Thyroid gland (tissue), 4 donors: ENCODE results near the gene GSTP1. TPM values are rescaled to one million over a fixed set of nuclear protein-coding genes. Genes with fewer than 3 reads are reported as not detected.

Experiments used
- DNase-seq, 2 donors: peaks; one replicate each; pipeline ENCODE4 v3.0.0-alpha.2; 2019
- H3K27ac ChIP-seq, 3 donors: fragments of 200-600 bp; sonication (generic); 1 replicate in 2 of 3; 2 replicates in 1 of 3; pipeline ENCODE4 v1.5.1; 2016 to 2019; ENCODE audit warnings: mild to moderate bottlenecking in 1 of 3, moderate library complexity in 1 of 3
- H3K27me3 ChIP-seq: fragments of 200-600 bp; sonication (generic); one replicate; pipeline ENCODE4 v1.5.1; 2019
- H3K36me3 ChIP-seq, 2 donors: fragments of 200-600 bp; sonication (generic); one replicate each; pipeline ENCODE4 v1.5.1; 2016 to 2019
- H3K4me1 ChIP-seq, 2 donors: fragments of 200-600 bp; sonication (generic); one replicate each; pipeline ENCODE4 v1.5.1; 2017 to 2019
- H3K4me3 ChIP-seq, 3 donors: fragments of 200-600 bp; sonication (generic); replicated peaks in 1 of 3; 1 replicate in 2 of 3; 2 replicates in 1 of 3; pipeline ENCODE4 v1.5.1; 2016; ENCODE audit warnings: mild to moderate bottlenecking in 1 of 3
- H3K9me3 ChIP-seq: fragments of 200-600 bp; sonication (generic); one replicate; pipeline ENCODE4 v1.5.1; 2017
- POLR2A ChIP-seq, 2 donors: fragments of 450-650 bp; IDR thresholded peaks; one replicate each; pipeline ENCODE4 v1.6.1; 2017; ENCODE audit warnings: antibody characterized with exemption in 2 of 2, mild to moderate bottlenecking in 2 of 2, moderate library complexity in 1 of 2
- WGBS, 2 donors: methylation state at CpG; one replicate each; pipeline ENCODE4 v1.1.5; 2017; 5-methylcytosine and 5-hydroxymethylcytosine counted together
- intact Hi-C: fragments of 100-400 bp; cut with DNase I; formaldehyde crosslinking; loops from one replicate; pipeline ENCODE4 v1.15.1; 2023
- total RNA-seq, 4 donors: library from RNA; depleted of rRNA; stranded (reverse); fragments of >200 nt; gene quantifications; one replicate each; pipeline ENCODE4 v1.2.3, GENCODE V29; 2016
- TF ChIP-seq, protein P1 (sequence below), 6 experiments: fragments of 200-600 bp in 3 of 6; fragments of 450-650 bp in 3 of 6; sonication (generic) in 3 of 6; IDR thresholded peaks; one replicate each; pipeline ENCODE4 v1.5.1; 2016 to 2019; ENCODE audit warnings: antibody characterized with exemption in 6 of 6, mild to moderate bottlenecking in 2 of 6, inconsistent platforms in 1 of 6, moderate library complexity in 1 of 6

The GSTP1 gene
- total RNA-seq, 4 donors from 2014 or later: 877 to 4,013 (median 1,716) TPM

DNA sequence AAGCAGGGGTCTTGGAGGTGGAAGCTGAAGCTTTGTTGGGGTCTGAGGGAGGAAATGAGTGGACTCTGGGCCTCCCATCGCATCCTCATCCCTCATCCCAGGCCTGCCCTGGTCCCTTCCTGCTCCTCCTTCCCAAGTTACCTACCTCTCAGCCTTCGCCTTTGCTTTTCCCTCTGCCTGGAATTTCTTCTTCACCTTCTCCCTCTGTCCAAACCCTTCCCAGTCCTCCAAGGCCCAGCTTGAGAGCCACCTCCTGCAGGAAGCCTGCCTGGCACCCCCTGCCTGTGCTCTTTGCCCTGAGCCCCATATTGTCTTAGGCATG, 48.2 kb downstream of the GSTP1 start:
- Histone ChIP-seq H3K4me3 (no peak overlapping the region), H3K9me3 (no peaks in the 10 kb centered on the region), H3K4me1 (peaks cover 5 to 25% of the 10 kb centered on the region in 2 donors), H3K27ac (no peak overlapping the region), H3K27me3 (no peaks in the 10 kb centered on the region), H3K36me3 (no peaks in the 10 kb centered on the region)
- intact Hi-C loops: loop anchor here (10.0 kb wide), 1 partner anchor 173 kb away; no protein-coding TSS in a partner anchor
- 95 to 98% methylated on average over 2 of the region's 2 CpGs for WGBS, 2 donors
- no peak for TF ChIP-seq POLR2A (IDR thresholded peaks at IDR 0.05)
- TF ChIP-seq, protein P1, sequence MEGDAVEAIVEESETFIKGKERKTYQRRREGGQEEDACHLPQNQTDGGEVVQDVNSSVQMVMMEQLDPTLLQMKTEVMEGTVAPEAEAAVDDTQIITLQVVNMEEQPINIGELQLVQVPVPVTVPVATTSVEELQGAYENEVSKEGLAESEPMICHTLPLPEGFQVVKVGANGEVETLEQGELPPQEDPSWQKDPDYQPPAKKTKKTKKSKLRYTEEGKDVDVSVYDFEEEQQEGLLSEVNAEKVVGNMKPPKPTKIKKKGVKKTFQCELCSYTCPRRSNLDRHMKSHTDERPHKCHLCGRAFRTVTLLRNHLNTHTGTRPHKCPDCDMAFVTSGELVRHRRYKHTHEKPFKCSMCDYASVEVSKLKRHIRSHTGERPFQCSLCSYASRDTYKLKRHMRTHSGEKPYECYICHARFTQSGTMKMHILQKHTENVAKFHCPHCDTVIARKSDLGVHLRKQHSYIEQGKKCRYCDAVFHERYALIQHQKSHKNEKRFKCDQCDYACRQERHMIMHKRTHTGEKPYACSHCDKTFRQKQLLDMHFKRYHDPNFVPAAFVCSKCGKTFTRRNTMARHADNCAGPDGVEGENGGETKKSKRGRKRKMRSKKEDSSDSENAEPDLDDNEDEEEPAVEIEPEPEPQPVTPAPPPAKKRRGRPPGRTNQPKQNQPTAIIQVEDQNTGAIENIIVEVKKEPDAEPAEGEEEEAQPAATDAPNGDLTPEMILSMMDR (IDR thresholded peaks at IDR 0.05): no peak
- no peak for DNase-seq

DNA sequence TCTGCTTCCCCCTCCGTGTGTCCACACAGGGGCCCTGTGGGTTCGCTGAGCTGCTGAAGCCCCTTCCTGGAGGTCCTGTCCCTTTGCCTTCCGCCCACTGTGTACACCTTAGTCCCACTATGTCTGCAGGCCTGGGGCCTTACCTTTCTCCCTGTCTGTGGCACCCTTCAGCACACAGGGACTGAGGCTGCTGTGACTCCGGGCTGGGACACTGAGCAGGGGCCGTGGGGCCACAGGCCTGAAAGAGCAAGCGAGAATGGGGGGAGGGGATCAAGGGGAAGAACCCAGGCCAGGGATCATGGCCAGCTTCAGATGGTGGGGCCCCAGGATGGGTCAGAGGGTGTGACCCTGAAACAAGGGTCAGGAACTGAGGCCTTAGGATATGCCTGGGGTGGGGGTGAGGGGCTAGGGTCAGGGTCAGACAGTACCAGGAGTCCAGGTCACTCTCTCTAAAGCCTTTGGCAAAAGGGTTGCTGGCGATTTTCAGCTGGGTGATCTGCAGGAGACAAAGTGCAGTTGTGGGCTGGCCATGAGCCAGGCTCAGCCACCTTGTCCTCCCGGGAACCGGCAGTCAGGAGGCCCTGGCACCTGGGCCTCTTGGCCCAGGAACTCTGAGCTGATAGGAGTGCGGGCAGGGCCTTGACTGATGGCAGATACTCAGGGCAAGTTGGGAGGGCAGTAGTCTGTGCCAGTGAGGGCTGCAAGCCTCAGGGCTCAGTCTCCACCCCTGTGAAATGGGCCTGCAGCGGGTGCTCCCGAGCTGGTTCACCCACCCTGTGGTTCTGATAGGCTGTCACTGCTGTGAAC, 48.8 kb downstream of the GSTP1 start:
- DNase-seq: peak; percentile 71 to 79
- Histone ChIP-seq H3K27me3 (no peaks in the 10 kb centered on the region), H3K36me3 (no peaks in the 10 kb centered on the region), H3K27ac (no peak overlapping the region), H3K4me1 (peaks cover 5 to 25% of the 10 kb centered on the region in 2 donors), H3K9me3 (no peaks in the 10 kb centered on the region), H3K4me3 (no peak overlapping the region)
- WGBS, 2 donors: 79 to 81% methylated on average over 10 of the region's 12 CpGs
- intact Hi-C loops: loop anchor here (10.0 kb wide), 1 partner anchor 172 kb away; no protein-coding TSS in a partner anchor
- no peak for TF ChIP-seq POLR2A (IDR thresholded peaks at IDR 0.05)
- TF ChIP-seq, protein P1 (IDR thresholded peaks at IDR 0.05): no peak

DNA sequence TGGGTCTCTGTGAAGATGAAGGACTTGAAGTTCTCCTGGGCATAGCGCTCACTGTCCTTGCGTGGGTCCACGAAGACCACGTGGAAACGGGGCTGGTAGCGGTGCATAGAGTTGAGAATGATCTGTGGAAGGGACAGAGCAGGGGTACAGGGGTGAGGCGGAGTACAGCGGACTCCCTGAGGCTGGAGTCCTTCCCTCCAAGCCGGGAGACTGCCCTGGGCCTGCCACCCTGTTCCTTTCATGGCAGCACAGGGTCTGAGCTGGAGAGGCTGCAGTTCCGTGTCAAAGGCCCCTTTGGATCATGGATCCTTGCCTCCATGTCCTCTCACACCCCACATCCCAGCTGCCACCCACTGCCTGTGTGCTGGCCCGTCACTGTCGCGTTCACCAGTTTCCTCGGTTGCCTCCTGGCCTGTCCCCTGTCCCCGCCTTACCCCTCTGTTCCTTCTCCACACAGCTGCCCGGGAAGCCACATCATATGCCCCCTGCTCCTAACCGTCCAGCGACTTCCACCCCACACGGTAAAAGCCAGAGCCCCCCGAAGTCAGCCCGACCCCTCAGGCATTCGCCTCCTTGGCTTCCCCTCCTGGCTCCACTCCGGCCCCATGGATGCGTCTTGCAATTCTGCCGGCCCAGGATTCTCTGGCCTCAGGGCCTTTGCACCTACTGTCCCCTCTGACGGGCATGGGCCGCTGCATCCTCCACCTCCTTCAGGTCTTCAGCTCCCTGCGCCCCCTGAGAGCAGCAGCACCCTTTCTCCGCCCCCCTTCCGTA, 49.6 kb downstream of the GSTP1 start:
- intact Hi-C loops: loop anchor here (10.0 kb wide), 1 partner anchor 172 kb away; no protein-coding TSS in a partner anchor
- no peak overlapping the region for H3K27ac ChIP-seq
- H3K4me3 ChIP-seq: no peak overlapping the region
- TF ChIP-seq POLR2A (IDR thresholded peaks at IDR 0.05): no peak
- TF ChIP-seq, protein P1 (IDR thresholded peaks at IDR 0.05): no peak
- no peaks in the 10 kb centered on the region for H3K9me3 ChIP-seq
- H3K4me1 ChIP-seq: peaks cover 5 to 25% of the 10 kb centered on the region in 2 donors
- H3K36me3 ChIP-seq: no peaks in the 10 kb centered on the region
- no peak for DNase-seq
- WGBS, 2 donors: 91 to 93% methylated on average over 27 to 30 of the region's 30 CpGs
- no peaks in the 10 kb centered on the region for H3K27me3 ChIP-seq

DNA sequence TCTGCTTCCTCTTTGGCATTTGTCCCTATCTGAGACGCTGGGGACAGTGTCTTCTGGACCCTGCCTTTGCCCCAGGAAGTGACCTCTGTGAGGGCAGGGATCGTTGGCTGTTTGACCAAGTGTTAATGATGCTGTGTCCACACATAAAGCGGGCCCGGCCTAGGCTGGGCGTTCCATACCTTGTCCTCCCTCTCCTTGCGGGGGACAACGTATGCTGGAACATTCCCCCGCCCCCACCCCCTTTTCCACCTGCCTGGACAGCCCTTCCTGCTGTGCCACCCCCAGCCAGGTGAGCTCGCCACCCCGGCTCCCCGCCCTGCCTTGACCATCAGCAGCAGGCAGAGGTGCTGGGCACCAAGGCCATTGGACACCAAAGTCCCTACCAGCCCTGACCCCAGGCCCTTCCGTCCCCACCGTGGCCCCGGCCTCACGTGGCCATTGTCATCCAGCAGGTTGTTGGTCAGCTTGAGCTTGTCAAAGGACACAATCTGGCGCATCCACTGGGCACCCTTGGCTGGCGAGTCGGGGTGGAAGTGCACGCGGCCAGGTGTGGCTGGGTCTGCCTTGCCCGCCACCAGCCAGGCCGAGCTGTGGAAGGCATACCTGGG, 50.2 kb downstream of the GSTP1 start:
- Histone ChIP-seq H3K4me3 (no peak overlapping the region), H3K4me1 (peaks cover 3 to 21% of the 10 kb centered on the region in 2 donors), H3K9me3 (no peaks in the 10 kb centered on the region), H3K27ac (no peak overlapping the region), H3K36me3 (no peaks in the 10 kb centered on the region), H3K27me3 (no peaks in the 10 kb centered on the region)
- no peak for DNase-seq
- intact Hi-C loops: loop anchor here (10.0 kb wide), 1 partner anchor 171 kb away; no protein-coding TSS in a partner anchor
- WGBS, 2 donors: 84 to 89% methylated on average over 13 to 20 of the region's 22 CpGs
- no peak for TF ChIP-seq POLR2A (IDR thresholded peaks at IDR 0.05)
- TF ChIP-seq, protein P1 (IDR thresholded peaks at IDR 0.05): no peak
